Measurements from ENCODE around the gene NT5M.
A peak's percentile ranks its signal among the peaks of the same experiment; 100 is the strongest.

NT5M gene

DNA sequence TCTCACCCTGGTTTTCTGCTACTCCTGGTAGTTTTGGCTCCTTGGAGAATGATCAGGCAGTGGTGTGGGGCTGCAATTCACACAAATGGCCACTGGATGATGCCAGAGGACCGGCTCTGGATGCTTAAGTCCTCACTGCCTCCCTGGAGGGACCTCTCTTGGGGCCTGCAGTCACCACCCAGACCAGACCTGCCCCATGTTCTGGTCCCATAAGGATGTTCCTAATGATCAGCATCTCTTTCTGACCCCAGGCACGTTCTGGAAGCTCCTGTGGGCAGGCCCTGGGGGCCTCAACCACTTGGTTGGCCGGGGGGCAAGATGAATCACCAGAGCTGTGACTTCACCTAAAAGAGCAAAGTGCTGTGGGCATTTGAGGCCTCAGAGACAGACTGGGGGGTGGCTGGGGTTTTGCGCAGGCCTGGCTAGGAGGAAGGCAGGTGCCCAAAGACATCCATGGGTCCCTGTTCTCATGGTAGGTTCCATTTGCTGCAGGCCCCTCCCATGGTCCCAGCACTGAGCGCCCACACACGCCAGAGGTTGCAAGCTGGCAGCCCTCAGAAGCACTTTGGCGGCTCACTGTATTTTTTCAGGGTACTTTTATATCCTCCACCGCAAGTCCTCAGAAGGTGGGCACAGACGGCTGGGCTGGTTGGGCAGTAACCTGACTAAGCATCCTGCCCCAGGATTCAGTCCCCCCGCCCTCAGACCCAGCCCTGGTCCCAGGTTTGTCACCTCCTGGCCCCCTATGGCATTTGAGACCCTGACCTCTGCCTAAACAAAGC lies 53.2 kb downstream of the NT5M start:
- DNase-seq: peak; percentile 34 to 73

DNA sequence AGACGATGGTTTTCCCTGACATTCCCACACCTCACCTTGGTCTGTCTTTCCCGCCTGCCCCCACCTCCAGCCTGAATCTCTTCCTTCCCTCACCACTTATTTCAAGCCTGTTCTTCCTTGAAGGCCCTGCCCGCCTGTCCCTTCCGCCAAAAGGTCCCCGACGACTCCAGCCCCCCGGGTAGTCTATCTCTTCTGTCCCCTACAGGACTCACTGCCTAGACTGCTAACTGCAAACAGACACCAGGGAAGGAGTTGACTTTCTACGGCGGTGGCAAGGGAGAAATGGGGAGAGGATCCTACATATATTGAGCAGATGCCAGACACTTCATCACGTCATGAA lies 53.7 kb downstream of the NT5M start:
- DNase-seq: no peak

DNA sequence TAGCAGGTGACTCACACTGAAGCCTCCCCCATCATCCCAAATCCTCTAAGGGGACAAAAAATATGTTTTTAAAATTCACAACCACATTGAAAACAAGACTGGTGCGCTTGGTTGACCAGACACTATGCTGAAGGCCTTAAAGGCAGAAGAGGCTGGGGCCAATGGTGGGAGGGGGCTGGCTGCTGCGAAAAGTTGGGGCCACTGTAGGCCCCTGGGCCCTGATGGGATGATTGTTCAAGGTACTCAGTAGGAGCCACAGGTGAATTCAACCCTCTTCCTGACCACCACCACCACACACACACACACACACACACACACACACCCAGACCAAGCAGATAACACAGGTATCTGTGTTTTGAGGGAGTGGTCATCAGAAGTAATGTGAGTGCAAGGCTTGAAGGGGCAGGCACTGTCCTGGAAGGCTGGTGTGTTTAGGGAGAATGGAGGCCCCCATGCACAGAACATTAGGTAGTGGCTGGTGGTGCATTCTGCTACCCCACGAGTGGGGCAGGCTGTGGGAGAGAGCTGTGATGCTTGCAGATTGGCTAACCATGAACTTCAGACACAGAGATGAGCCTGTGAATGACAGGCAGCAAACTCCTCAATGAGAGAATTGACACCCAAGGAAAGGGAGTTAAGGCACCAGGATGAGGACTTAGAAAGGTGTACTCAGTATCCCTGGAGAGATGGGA lies 55.0 kb downstream of the NT5M start:
- no peak for DNase-seq

DNA sequence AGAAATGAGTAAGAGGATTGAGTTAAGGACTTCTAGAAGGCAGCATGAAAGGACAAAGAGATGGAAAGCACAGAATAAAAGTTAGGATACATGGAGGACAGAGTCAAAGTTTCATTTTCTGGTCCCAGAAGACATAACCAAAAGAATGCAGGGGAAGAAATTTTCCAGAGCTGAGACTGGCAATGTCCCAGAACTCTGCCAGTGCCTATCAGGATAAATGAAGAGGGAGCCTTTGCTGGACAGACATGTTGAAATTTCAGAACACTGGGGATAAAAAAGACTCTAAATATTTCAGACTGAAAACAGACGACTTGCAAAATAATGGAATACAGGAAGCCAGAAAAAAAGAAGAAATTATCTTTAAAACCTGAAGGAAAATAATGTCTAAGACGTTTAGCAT lies 55.7 kb downstream of the NT5M start:
- DNase-seq: no peak

DNA sequence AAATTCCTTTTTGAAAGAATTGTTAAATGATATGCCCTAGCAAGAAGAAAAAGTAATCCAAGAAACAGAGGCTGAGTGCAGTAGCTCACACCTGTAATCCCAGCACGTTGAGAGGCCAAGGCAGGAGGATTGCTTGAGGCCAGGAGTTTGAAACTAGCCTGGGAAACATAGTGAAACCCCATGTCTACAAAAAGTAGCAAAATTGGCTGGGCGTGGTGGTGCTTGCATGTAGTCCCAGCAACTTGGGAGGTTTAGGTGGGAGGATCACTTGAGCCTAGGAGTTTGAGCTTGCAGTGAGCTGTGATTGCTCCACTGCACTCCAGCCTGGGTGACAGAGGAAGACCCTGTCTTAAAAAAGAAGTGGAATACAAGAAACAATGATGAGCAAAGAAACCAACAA lies 56.1 kb downstream of the NT5M start:
- no peak for DNase-seq

DNA sequence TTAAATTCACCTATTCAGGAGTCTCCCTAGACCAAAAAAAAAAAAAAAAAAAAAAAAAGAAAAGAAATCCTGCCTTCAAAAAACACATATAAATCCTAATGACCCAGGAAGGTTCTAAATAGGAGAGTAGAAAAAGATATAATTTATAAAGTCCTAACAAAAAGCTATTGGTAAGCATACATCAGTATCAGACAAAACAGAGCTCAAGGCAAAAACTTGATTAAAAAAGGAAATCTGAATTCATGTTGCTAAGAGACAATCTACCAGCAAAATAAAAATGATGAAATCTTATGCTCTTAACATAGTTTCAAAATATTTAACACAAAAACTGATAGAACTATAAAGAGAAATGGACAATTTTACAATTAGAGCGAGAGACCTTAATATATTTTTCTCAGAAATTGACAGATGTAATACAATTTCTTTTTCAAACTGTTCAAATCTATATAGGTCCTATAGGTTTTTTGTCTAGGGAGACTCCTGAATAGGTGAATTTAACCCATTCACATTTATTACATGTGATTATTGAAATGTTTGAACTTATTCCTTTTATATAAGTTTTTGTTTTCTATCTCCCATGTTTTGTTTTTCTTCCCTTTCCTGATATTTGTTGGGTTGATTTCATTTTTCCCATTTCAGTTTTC lies 57.0 kb downstream of the NT5M start:
- DNase-seq: no peak

DNA sequence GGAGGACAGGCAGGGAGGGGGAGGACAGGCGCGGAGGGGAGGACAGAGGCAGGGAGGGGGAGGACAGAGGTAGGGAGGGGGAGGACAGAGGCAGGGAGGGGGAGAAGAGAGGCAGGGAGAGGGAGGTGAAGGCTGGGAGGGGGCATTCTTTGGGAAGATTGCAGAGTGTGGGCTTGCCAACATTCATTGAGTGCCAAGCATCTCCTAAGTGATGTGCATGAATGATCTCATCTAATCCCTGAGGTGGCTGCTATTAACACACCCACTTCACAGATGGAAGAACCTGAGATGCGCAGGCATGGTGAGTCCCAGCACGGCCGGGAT lies 58.3 kb downstream of the NT5M start:
- DNase-seq: no peak

DNA sequence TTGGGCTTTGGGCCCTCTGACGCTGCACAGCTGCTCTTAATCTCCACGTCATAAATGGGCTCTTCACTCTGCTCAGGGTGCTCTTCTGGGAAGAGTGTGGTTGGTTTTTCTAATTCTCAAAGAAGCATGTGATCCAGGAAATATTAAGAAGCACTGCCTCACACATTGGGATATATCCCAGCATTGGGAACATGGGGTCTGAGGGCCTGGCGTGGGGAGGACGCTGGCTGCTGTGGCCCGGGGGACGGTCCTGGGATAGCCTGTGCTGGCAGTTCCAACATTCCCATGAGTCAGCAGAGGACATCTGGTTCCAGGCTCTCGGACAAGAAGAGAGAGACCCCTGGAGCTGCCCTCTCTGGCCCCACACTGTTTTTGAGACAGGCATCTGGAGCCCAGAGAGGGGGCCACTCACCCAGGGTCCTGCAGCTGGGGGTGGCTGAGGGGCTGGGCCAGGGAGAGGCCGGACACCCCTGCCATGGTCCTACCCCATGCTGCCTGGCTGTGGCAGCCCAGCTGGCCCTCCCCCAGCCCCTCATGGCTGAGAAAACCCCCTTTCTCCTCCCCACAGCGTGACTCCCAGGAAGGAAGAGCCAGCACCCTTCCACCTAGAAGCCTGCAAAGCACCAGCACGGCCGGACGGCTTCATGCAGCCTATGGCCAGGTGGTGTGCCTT lies 58.8 kb downstream of the NT5M start:
- no peak for DNase-seq

DNA sequence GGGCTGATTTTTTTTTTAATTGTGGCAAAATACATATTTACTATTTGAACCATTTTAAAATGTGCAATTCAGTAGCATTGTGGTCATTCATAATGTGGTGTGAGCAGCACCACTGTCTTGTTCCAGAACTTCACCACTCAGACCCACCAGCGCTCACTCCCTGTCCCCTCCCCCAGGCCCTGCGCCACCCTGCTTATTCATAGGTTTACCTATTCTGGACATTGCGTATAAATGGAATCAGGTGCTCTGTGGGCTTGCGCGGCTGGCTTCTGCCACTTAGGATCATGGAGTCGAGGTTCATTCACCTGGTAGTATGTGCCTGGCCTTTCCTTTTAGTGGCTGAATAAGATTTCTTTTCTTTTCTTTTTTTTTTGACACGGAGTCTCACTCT lies 59.4 kb downstream of the NT5M start:
- DNase-seq: no peak

DNA sequence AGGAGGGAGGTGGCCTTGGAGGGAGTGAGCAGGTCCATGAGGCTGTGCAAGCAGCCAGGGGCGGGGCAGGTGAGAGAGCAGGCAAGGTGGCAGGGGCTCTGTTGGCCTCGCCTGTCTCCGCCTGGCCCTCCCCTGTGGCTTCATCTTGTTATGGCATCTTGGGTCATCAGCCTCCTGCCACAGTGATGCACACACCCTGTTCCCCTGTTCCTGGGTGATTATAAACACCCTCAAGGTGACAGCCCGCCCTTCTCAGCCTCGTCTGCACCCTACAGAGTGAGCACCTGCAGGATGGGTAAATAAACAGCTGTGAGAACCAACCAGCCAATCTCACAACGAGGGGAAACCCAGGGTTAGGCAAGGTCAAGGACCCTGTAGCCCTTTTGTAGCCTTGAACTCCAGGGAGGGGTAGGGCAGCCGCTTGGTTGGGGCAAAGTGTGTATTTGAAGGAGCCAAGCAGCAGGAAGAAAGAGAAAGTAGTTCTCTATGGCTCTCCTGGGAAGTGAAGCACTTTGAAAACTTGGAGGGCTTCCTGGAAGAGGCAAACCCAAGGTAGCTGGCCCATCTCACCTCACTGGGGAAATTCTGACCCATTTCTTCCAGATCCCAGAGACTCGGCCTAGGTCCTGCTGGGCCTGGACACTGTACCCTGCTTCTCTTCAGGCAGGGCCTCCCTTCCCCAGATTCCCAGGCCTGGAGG lies 60.6 kb downstream of the NT5M start:
- no peak for DNase-seq

DNA sequence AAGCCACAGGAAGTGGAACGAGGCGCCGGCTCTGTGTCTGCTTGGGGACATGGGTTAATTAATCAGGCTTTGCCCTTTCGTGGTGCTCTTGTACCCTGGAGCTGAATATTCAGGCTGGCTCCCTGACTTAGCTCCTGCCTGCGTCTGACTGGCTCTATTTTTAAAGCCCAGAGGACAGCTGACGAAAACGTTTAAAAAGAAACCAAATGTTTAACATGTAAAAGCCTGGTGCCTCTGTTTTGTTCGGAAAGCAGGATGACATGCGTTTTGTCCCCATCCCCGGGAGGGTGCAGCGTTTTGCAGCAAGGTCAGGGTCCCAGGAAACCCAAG lies 61.1 kb downstream of the NT5M start:
- no peak for DNase-seq

DNA sequence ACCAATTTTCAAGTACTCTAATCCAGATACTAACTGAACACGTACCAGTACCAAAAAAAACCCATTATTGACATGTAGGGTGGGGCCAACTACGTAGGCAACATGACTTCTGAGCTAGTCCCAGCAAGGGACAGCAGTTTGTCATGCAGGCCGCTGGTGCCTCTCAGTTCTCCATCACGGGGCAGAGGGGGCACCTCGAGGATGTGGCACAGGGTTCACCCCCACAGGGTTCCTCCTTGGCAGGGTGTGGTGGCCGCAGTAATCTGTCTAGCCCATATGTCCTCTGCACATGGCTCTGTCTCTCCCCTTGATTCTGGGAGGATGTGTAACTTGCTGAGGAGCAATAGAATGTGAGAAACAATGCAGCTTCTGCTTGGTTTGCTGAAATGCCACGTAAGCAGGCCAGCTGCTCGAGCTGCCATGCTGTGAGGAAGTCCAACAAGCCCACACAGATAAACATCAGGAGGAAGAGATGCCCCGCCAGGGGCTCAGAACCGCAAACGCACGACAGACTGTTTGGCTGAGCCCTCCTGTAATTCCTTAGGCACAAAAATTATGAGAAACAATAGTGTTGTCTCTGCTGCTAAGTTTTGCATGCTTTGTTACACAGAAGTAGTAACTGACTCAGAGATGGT lies 62.4 kb downstream of the NT5M start:
- DNase-seq: no peak

DNA sequence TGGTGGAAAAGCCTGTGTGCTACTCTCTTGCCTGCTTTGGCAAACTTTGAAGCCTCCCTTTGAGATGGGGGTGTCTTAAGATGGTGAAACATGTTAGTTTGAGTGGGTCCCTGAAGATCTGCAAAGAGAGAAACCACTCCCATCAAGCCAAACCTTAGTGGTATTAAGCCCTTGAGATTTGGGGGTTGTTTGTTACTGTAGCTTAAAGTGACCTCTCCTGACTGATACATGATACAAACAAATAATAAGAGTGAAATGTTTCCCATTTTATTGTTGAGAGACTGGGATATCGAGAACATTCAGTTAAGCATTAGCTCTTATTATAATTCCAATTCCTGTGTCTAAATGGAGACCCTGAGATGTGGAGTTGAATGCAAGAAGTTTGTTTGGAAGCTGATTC lies 63.1 kb downstream of the NT5M start:
- no peak for DNase-seq

DNA sequence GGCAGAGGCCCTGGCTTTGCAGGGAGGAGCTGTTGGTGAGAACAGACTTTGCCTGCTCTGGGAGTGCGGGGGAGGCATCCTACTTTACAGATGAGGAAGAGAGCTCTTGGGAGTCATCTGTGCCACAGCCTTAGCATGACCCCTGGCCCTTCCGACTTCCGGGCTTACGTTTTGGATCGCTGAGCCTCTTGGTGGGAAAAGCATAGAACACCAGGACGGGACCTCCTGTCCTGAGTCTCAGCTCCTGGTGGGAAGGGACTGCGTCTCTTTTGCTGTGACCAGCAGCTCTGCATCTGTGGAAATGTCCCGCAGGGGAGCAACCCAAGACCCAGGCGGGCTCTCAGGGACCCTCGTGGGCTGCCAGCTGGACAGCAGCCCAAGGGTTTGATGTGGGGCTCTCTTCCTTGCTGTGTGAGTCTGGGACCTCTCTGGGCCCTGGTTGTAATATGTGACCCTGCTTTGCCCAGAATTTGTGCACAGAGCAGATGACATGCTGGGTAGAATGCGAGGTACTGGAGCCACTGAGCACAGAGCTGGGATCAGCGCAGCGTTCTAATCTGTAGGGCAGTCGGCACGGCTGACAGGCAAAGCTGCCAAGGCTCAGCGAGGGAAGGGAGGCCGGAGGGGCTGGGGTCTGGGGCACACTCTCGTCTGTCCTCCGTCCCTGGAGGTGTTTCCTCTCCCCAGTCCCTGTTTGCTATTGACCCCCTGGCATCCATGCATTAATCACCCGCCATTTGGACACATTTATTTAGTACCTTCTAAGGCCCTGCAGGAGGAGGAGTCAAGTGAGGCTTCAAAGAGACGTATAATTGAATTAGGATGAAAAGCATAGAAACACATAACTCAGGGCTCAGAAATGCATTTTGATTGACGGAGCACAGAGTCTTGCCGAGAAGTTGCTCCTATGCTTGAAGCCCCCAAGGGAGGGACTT lies 64.0 kb downstream of the NT5M start:
- no peak for DNase-seq

DNA sequence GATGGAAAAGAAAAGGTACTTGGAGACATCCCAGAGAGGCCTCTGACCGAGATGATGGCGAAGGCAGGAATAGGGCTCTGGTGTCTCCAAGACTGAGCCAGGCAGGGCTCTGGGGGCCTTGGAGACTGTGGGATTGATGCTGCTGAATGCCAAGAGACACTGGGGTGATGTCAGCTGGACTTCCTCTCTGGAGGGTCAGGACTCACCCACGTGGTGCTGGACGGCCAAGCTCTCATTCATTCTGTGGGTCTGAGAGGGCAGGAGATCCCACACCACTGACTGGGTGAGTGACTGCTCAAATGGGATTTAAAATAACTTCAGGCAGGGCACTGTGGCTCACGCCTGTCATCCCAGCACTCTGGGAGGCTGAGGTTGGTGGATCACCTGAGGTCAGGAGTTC lies 64.8 kb downstream of the NT5M start:
- no peak for DNase-seq

DNA sequence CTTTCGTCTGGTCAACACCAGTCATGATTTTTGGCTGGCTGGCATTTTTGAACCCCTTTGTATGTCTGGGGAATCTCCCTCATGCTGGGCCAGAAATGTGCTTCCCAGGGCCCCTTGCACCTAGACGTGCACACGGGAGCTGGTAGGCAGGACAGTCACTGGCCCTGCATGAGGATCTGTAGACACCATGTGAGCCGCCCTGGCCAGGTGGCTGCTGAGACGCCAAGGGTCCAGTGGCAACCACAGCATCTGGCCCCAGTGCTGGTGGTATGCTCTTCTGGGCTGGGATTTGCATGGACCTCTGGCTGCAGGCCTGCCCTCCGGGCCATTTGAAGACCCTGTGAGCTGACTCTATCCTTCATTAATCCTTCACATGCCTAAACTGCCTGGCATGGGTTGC lies 67.5 kb downstream of the NT5M start:
- DNase-seq: no peak

DNA sequence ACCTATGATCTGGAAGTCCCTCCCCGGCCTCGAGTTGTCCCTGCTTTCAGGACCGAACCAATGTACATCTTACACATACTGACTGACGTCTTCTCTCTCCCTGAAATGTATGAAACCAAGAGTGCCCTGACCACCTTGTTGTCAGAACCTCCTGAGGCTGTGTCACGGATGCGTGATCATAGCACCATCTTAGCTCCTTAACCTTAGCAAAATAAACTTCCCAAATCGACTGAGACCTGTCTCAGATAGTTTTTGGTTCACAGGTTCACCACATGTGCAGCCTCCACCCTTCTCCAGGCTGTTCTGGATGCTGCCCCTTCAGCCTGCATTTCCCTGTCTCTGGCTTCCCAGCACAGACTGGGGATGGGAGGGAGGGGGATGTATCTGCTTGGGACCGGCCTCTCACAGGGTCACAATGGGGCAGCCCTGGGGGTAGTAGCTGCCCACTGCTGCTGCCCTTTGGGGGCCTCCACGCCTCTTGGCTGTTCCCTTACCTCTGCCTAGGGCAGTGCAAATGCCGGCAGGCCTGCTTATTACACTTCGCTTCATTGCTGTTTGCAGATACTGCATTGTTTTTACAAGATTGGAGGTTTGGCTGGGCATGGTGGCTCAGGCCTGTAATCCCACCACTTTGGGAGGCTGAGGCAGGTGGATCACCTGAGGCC lies 69.8 kb downstream of the NT5M start:
- DNase-seq: no peak

DNA sequence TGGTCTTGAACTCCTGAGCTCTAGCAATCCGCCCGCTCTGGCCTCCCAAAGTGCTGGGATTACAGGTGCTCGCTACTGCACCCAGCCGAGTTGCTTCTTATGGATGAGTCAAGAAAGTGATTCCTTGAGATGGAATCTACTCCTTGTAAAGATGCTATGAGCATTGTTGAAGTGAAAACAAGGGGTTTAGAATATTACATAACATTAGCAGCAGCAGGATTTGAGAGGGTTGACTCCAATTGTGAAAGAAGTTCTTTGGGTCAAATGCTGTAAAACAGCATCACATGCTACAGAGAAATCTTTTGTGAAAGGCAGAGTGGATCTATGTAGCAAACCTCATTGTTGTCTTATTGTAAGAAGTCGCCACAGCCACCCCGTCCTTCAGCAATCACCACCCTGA lies 72.7 kb downstream of the NT5M start:
- DNase-seq: no peak

DNA sequence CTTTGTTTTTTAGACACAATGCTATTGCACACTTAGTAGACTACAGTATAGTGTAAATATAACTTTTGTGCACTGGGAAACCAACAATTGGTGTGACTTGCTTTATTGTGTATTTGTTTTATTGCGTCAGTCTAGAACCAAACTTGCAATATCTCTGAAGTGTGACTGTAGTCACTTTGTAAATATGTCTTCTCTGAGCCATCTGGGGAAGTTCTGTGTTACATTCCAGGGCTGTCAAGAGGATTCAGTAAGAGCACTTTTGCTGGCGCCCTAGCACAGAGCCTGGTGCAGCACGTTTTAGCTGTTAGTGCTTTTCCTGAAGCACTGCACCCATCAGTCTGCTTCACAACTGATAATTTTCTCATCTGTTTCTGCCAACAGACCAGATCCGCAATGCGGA lies 73.2 kb downstream of the NT5M start:
- DNase-seq: no peak

DNA sequence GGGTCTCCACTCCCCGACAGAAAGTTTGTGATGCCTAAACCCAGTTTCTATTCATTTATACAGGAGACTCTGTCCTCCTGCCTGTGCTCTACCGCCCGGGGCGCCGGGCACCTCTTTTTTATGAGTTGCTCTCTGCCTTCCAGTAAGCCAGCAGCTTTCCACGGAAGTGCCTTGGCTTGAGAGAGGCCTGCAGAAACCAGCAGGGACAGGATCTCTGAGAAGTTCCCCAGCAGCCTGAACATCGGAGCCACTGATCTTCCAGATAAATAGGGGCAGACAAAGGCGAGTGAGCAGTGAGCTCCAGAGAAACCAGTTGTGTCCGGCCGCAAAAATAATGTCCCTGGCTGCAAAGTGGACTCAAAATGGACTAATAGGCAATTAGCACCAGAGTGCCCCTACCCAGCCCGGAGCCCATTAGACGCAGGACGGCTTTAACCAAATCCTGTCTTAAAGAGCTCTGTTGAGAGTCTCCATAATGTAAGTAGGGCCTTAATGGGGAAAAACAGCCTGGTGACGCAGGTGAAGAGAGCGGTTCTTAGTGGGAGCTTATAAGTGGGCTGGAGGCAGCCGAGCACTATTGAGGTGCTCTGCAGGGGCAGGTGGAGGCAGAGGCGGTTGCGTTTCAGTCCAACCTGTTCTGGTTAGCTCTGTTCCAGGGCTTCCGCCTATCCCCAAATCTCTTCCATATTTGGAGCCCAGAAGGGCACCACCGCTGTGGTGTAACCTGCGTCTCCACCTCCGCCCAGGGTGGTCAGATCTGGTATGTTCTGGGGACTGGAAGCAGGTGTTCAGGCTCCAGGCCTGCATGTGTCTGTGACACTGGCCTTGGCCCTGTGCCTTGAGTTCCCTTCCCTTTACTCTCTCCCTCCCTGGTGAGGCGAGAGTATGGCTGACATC lies 74.1 kb downstream of the NT5M start:
- DNase-seq: no peak
